Measurements from ENCODE around the gene MINDY2.

MINDY2 gene

GRCh38 chr15:58886921-58887320 is 115.8 kb downstream of the MINDY2 start:
- DNase-seq: no peak

GRCh38 chr15:58889363-58889762 is 118.3 kb downstream of the MINDY2 start:
- DNase-seq: no peak

- DNase-seq: no peak
These were observed 127.1 kb downstream of the MINDY2 start for GRCh38 chr15:58898150-58898680.

DNA sequence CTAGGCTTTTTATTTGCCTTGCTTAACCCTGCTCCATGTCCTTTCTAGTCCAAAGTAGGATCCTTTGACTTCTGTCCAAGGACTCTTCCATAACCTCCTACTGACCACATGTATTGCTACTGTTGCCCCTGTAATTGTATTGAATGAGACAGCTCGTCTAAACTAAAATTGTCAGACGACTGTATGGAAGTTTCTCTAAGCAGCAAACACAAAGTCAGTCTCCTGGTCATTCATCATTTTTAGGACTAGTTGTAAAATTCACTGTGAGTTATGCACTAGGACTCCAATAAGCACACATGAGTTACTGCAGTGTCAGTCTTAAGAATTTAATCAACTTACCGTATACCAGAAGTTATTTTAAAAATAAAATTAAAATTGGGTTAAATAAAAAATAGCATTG is 129.5 kb downstream of the MINDY2 start:
- no peak for DNase-seq

- DNase-seq: no peak
These were observed 137.6 kb downstream of the MINDY2 start for GRCh38 chr15:58908550-58909309.

DNA sequence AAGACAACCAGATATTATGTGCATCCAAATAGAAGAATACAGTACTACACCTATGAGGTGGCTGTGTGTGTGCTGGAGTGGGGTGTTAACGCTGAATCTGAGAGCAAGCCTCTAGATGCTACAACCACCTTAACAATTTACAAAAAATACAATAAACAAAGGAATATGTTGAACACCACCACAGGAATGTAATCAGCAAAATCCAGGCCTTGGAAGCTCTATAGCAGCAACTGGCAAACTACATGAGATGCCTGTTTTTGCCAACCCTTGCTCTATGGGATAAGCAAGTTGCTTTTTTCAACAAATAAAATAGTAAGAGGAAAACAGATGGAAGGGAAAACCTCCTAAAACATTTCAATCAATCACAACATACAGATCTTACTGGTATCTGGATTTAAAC is 138.5 kb downstream of the MINDY2 start:
- no peak for DNase-seq

DNA sequence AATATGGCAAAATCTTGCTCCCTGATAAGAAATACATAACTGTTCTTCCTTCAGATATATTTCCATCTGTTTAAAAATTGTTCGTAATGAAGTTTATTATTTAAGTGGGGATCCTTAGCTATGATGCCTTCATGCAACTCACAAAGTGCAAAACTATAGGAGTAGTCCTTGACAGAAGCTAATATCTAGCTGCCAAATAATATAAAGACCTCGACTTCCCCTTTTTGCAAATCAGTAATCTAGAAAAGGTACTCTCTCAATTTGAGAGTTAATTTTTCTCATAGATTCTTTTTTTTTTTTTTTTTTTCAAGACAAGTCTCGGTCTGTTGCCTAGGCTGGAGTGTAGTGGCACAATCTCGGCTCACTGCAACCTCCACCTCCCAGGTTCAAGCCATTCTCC is 139.4 kb downstream of the MINDY2 start:
- DNase-seq: no peak
